Liver (tissue), 9 donors: ENCODE measurements around the gene ZDHHC19. TPM values are rescaled to one million over a fixed set of nuclear protein-coding genes. Genes with fewer than 3 reads are reported as not detected.

ENCODE experiments used
- DNase-seq: peaks from one replicate; pipeline ENCODE4 v3.0.0-alpha.2; 2017; ENCODE audit warnings: low spot score
- H3K27ac ChIP-seq, 2 donors: one replicate each; pipeline ENCODE4 v1.7.0; 2013; ENCODE audit warnings: inconsistent platforms in 2 of 2, low read length in 2 of 2, control low read depth in 1 of 2, low read depth in 1 of 2, mild to moderate bottlenecking in 1 of 2
- H3K27me3 ChIP-seq, 4 donors: one replicate each; pipeline versions ENCODE4 v1.6.1 to v1.7.0; 2013; ENCODE audit warnings: low read length in 3 of 4, inconsistent platforms in 1 of 4, mild to moderate bottlenecking in 1 of 4, moderate library complexity in 1 of 4; ENCODE audit not compliant: control insufficient read depth in 4 of 4, insufficient read depth in 4 of 4
- H3K36me3 ChIP-seq, 4 donors: one replicate each; pipeline versions ENCODE4 v1.6.1 to v1.7.0; 2013; ENCODE audit warnings: low read length in 3 of 4, mild to moderate bottlenecking in 3 of 4, low read depth in 1 of 4, moderate library complexity in 1 of 4; ENCODE audit not compliant: control insufficient read depth in 4 of 4, insufficient read depth in 3 of 4
- H3K4me1 ChIP-seq, 4 donors: one replicate each; pipeline versions ENCODE4 v1.6.1 to v1.7.0; 2013; ENCODE audit warnings: low read length in 3 of 4, mild to moderate bottlenecking in 3 of 4, moderate library complexity in 1 of 4; ENCODE audit not compliant: control insufficient read depth in 4 of 4, insufficient read depth in 4 of 4
- H3K4me3 ChIP-seq, 3 donors: one replicate each; pipeline versions ENCODE4 v1.6.1 to v1.7.0; 2013; ENCODE audit warnings: low read length in 3 of 3, control low read depth in 1 of 3, low read depth in 1 of 3, mild to moderate bottlenecking in 1 of 3
- H3K9ac ChIP-seq, 2 donors: one replicate each; pipeline ENCODE4 v1.7.0; 2013; ENCODE audit warnings: low read length in 2 of 2, mild to moderate bottlenecking in 2 of 2, moderate library complexity in 2 of 2, control low read depth in 1 of 2, low read depth in 1 of 2
- H3K9me3 ChIP-seq, 4 donors: one replicate each; pipeline versions ENCODE4 v1.6.1 to v1.7.0; 2013; ENCODE audit warnings: low read length in 3 of 4; ENCODE audit not compliant: control insufficient read depth in 4 of 4
- ATF3 ChIP-seq: IDR thresholded peaks from 2 replicates; pipeline ENCODE4 v1.6.1; 2016; ENCODE audit warnings: antibody characterized with exemption
- CTCF ChIP-seq: fragments of 150-350 bp; IDR thresholded peaks from 2 replicates; pipeline ENCODE4 v1.5.1; 2017; ENCODE audit warnings: improper control_type of control experiment, low read depth, low read length; ENCODE audit not compliant: missing input control
- EGR1 ChIP-seq, 2 donors: IDR thresholded peaks; 2 replicates each; pipeline ENCODE4 v1.6.1; 2016 to 2018; ENCODE audit warnings: antibody characterized with exemption in 2 of 2, low read depth in 2 of 2
- FOXA1 ChIP-seq: IDR thresholded peaks from 2 replicates; pipeline ENCODE4 v1.6.1; 2016; ENCODE audit warnings: antibody characterized with exemption
- FOXA2 ChIP-seq: IDR thresholded peaks from 2 replicates; pipeline ENCODE4 v1.6.1; 2016; ENCODE audit warnings: antibody characterized with exemption
- GABPA ChIP-seq, 2 donors: IDR thresholded peaks in 1 of 2; conservative IDR thresholded peaks in 1 of 2; 2 replicates each; pipeline ENCODE4 v1.6.1; 2016; ENCODE audit warnings: antibody characterized with exemption in 2 of 2, mild to moderate bottlenecking in 1 of 2, moderate library complexity in 1 of 2
- HNF4A ChIP-seq, 2 donors: conservative IDR thresholded peaks; 2 replicates each; pipeline ENCODE4 v1.6.1; 2016; ENCODE audit warnings: antibody characterized with exemption in 2 of 2, mild to moderate bottlenecking in 2 of 2
- HNF4G ChIP-seq: IDR thresholded peaks from 2 replicates; pipeline ENCODE4 v1.6.1; 2016; ENCODE audit warnings: antibody characterized with exemption
- JUND ChIP-seq, 2 donors: IDR thresholded peaks; 2 replicates each; pipeline ENCODE4 v1.6.1; 2016; ENCODE audit warnings: antibody characterized with exemption in 2 of 2
- MAX ChIP-seq: IDR thresholded peaks from 2 replicates; pipeline ENCODE4 v1.6.1; 2016; ENCODE audit warnings: antibody characterized with exemption
- NR2F2 ChIP-seq: IDR thresholded peaks from 2 replicates; pipeline ENCODE4 v1.6.1; 2016; ENCODE audit warnings: antibody characterized with exemption
- REST ChIP-seq: IDR thresholded peaks from 2 replicates; pipeline ENCODE4 v1.6.1; 2016; ENCODE audit warnings: antibody characterized with exemption, mild to moderate bottlenecking
- RXRA ChIP-seq, 2 donors: IDR thresholded peaks; 2 replicates each; pipeline ENCODE4 v1.6.1; 2017 to 2018; ENCODE audit warnings: antibody characterized with exemption in 2 of 2, mild to moderate bottlenecking in 1 of 2
- SP1 ChIP-seq: IDR thresholded peaks from 2 replicates; pipeline ENCODE4 v1.6.1; 2018; ENCODE audit warnings: antibody characterized with exemption, mild to moderate bottlenecking
- TAF1 ChIP-seq: conservative IDR thresholded peaks from 2 replicates; pipeline ENCODE4 v1.6.1; 2016; ENCODE audit warnings: antibody characterized with exemption, mild to moderate bottlenecking
- YY1 ChIP-seq: IDR thresholded peaks from 2 replicates; pipeline ENCODE4 v1.6.1; 2016; ENCODE audit warnings: antibody characterized with exemption, mild to moderate bottlenecking
- ZBTB33 ChIP-seq: IDR thresholded peaks from 2 replicates; pipeline ENCODE4 v1.6.1; 2016; ENCODE audit warnings: antibody characterized with exemption
- WGBS: extraction: QIAGEN DNeasy Blood & Tissue Kit; methylation state at CpG from one replicate; pipeline ENCODE4 v1.1.7; 2013; 5-methylcytosine and 5-hydroxymethylcytosine counted together
- polyA plus RNA-seq, 2 donors: library from polyadenylated mRNA; stranded (reverse) in 1 of 2; unstranded in 1 of 2; fragments of 200-250 nt in 1 of 2; fragments of >200 nt in 1 of 2; fragmentation: Nextera tagmentation in 1 of 2; extraction: Ambion mirVana in 1 of 2; gene quantifications; one replicate each; pipeline versions ENCODE4 v1.2.1 to v1.2.3, GENCODE V29; 2013 to 2015
- total RNA-seq, 2 donors: library from RNA; depleted of rRNA; stranded (reverse); fragments of >200 nt; gene quantifications; one replicate each; pipeline ENCODE4 v1.2.3, GENCODE V29; 2014
- donor health status: healthy.
- donor health status: healthy.
- donor health status: healthy.
- donor health status: healthy.
- donor health status: healthy.

ZDHHC19 gene
- total and polyA plus RNA-seq, 4 donors, result 0.42 to 1.5 (median 0.81) TPM

- Histone ChIP-seq H3K4me1 (no peaks in the 10 kb centered on the region), H3K27me3 (no peaks in the 10 kb centered on the region), H3K27ac (no peak overlapping the region), H3K9me3 (no peaks in the 10 kb centered on the region), H3K9ac (no peak overlapping the region), H3K36me3 (peaks cover 3 to 20% (median 9%) of the 10 kb centered on the region in 4 donors), H3K4me3 (no peak overlapping the region)
- 85% methylated on average over 5 of the region's 5 CpGs for WGBS
- TF ChIP-seq FOXA2 (no peak), FOXA1 (no peak), MAX (no peak), ZBTB33 (no peak), HNF4A (conservative IDR thresholded peaks at IDR 0.05) (no peak), YY1 (no peak), CTCF (no peak), EGR1 (IDR thresholded peaks at IDR 0.05; ENCODE audit: low read depth in 2 of 2) (no peak)
- DNase-seq, result no peak
These were observed 43.4 kb upstream of the ZDHHC19 start for GRCh38 chr3:196254376-196255283.

GRCh38 chr3:196251918-196252317 is 40.7 kb upstream of the ZDHHC19 start:
- peaks cover 1 to 24% (median 18%) of the 10 kb centered on the region in 4 donors for H3K36me3 ChIP-seq
- H3K9me3 ChIP-seq, result no peaks in the 10 kb centered on the region
- TF ChIP-seq FOXA1 (no peak), SP1 (no peak), GABPA (IDR thresholded peaks at IDR 0.05 in 1 of 2, conservative IDR thresholded peaks at IDR 0.05 in 1 of 2) (no peak), RXRA (IDR thresholded peaks at IDR 0.05) (no peak), YY1 (no peak), CTCF (no peak), REST (no peak), FOXA2 (no peak), HNF4A (conservative IDR thresholded peaks at IDR 0.05) (no peak), ATF3 (no peak), ZBTB33 (no peak), JUND (IDR thresholded peaks at IDR 0.05) (no peak), HNF4G (no peak), NR2F2 (no peak), TAF1 (no peak), MAX (no peak), EGR1 (IDR thresholded peaks at IDR 0.05; ENCODE audit: low read depth in 2 of 2) (no peak)
- no peak overlapping the region for H3K4me3 ChIP-seq
- DNase-seq, result no peak
- 98% methylated on average over 16 of the region's 16 CpGs for WGBS
- H3K4me1 ChIP-seq, result no peaks in the 10 kb centered on the region
- no peaks in the 10 kb centered on the region for H3K27me3 ChIP-seq
- no peak overlapping the region for H3K27ac ChIP-seq
- no peak overlapping the region for H3K9ac ChIP-seq
